ENCODE measurements around the gene NAA35.

DNA sequence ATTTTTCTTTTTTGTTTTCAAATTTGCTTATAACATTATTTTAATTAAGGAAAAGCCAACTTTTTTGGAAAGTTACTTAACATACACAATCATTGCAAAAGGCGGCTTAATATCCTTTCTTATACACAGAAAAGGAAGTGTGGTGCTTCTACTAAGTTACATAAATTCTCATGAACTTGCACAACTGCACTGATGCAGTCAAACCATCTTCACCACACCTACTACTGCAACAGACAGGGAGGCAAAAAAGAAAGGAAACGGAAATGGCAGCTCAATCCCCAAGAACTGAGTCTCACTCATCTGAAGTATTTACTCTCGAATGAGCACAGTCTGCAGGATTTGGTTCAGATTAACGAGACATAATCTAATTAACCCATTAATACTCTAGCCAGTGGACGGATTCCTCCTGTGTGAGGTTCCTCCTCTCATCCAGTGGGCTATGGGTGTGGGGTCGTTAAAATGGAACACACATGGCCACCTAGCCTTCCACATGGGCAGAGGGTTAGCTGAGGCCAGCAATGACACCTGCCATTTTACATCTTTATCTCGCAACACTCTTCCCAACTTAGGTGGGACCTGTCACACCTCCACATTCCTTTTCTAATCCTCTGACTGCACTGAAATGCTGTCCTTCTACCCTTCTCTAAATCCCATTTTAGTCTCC lies 128.4 kb downstream of the NAA35 start:
- no peak for TF ChIP-seq EZH2 (IDR thresholded peaks at IDR 0.05; ENCODE audit: low read depth)
- TF ChIP-seq, protein P1, sequence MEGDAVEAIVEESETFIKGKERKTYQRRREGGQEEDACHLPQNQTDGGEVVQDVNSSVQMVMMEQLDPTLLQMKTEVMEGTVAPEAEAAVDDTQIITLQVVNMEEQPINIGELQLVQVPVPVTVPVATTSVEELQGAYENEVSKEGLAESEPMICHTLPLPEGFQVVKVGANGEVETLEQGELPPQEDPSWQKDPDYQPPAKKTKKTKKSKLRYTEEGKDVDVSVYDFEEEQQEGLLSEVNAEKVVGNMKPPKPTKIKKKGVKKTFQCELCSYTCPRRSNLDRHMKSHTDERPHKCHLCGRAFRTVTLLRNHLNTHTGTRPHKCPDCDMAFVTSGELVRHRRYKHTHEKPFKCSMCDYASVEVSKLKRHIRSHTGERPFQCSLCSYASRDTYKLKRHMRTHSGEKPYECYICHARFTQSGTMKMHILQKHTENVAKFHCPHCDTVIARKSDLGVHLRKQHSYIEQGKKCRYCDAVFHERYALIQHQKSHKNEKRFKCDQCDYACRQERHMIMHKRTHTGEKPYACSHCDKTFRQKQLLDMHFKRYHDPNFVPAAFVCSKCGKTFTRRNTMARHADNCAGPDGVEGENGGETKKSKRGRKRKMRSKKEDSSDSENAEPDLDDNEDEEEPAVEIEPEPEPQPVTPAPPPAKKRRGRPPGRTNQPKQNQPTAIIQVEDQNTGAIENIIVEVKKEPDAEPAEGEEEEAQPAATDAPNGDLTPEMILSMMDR (conservative IDR thresholded peaks at IDR 0.05), result no peak
